ENCODE measurements around the gene DNAJC19.

The DNAJC19 gene

GRCh38 chr3:180940826-180941225 lies 48.7 kb downstream of the DNAJC19 start:
- POLR2A ChIA-PET = no interaction called here
- CTCF ChIA-PET = no interaction called here

GRCh38 chr3:180934638-180935037 lies 54.9 kb downstream of the DNAJC19 start:
- no peak for DNase-seq (ENCODE audit: extremely low spot score)
- CTCF ChIA-PET = interaction anchor here (0.7 to 2.0 kb wide), 6 partner anchors 10 to 25 kb away, joined by 3 to 8 read pairs (median 4); partner anchors contain the start of gene FXR1
- no peak for TF ChIP-seq CTCF (IDR thresholded peaks at IDR 0.05; ENCODE audit: control extremely low read depth, extremely low read depth, low read depth, missing control alignments)
- POLR2A ChIA-PET = interaction anchor here (0.5 kb wide), 1 partner anchor 14 kb away, joined by 3 read pairs; no protein-coding TSS in a partner anchor

More at GRCh38 chr3:180940826-180941225, 48.7 kb downstream of the DNAJC19 start:
- no peak for DNase-seq (ENCODE audit: extremely low spot score)
- TF ChIP-seq CTCF (IDR thresholded peaks at IDR 0.05; ENCODE audit: control extremely low read depth, extremely low read depth, low read depth, missing control alignments) = no peak
